Left lung (tissue), 10 donors: Measurements from ENCODE around the gene ACBD6. TPM values are rescaled to one million over a fixed set of nuclear protein-coding genes. Genes with fewer than 3 reads are reported as not detected.

Experiments used
- ATAC-seq: fragments of 200-7000 bp; cut with Tn5 transposase; one replicate; pipeline ENCODE4 v1.9.1; 2020; ENCODE audit warnings: moderate library complexity
- DNase-seq, 4 donors: peaks; one replicate each; pipeline ENCODE4 v3.0.0-alpha.2; 2013 to 2020
- H3K27ac ChIP-seq, 2 donors: fragments of 200-600 bp; sonication (generic) in 1 of 2; one replicate each; pipeline versions ENCODE4 v1.5.0 to v1.8.0; 2020 to 2021
- H3K27me3 ChIP-seq, 2 donors: fragments of 200-600 bp; sonication (generic) in 1 of 2; one replicate each; pipeline versions ENCODE4 v1.5.0 to v1.8.0; 2020 to 2021
- H3K36me3 ChIP-seq, 2 donors: fragments of 200-600 bp; sonication (generic) in 1 of 2; one replicate each; pipeline versions ENCODE4 v1.5.0 to v1.8.0; 2020 to 2021
- H3K4me1 ChIP-seq, 2 donors: fragments of 200-600 bp; one replicate each; pipeline ENCODE4 v1.8.0; 2021
- H3K4me3 ChIP-seq, 2 donors: fragments of 200-600 bp; sonication (generic) in 1 of 2; one replicate each; pipeline versions ENCODE4 v1.5.0 to v1.8.0; 2020 to 2021; ENCODE audit warnings: mild to moderate bottlenecking in 1 of 2
- H3K9me3 ChIP-seq, 2 donors: fragments of 200-600 bp; sonication (generic) in 1 of 2; one replicate each; pipeline versions ENCODE4 v1.5.0 to v1.8.0; 2020 to 2021
- intact Hi-C, 2 donors: fragments of 100-400 bp; cut with DNase I; formaldehyde crosslinking; loops; one replicate each; pipeline versions ENCODE4 v1.11.2 to v1.14.2; 2022
- polyA plus RNA-seq, 6 donors: library from polyadenylated mRNA; unstranded; fragments of 120-200 nt; gene quantifications; one replicate each; pipeline ENCODE4 v1.2.1, GENCODE V29; 2013; ENCODE audit not compliant: insufficient read length in 6 of 6
- total RNA-seq, 2 donors: library from RNA; stranded (reverse); fragmentation: NEBNext Ultra II Directional; extraction: Animal tissue kit (Norgen Biotek cat#: 25700); gene quantifications; one replicate each; pipeline ENCODE4 v1.2.1, GENCODE V29; 2021
- TF ChIP-seq, protein P1 (sequence below), 2 donors: fragments of 200-600 bp; sonication (generic) in 1 of 2; IDR thresholded peaks; one replicate each; pipeline versions ENCODE4 v1.5.0 to v1.8.0; 2021; ENCODE audit warnings: antibody characterized with exemption in 2 of 2
- donor health status: DM: no; HTN: yes; CAD: no.
- donor health status: DM: no; HTN: no; CAD: no.

ACBD6 gene
- total and polyA plus RNA-seq, 8 donors = 26.5 to 81.9 (median 78.9) TPM

DNA sequence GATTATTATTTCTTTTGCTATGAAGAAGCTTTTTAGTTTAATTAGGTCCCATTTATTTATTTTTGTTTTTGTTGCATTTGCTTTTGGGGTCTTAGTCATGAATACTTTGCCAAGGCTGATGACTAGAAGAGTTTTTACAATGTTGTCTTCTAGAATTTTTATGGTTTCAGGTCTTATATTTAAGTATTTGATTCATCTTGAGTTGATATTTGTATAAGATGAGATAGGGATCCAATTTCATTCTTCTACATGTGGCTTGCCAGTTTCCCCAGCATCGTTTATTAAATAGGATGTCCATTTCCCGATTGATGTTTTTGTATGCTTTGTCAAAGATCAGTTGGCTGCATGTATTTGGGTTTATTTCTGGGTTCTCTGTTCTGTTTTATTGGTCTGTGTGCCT lies 8.5 kb upstream of the ACBD6 start:
- H3K27ac ChIP-seq = no peak overlapping the region
- TF ChIP-seq, protein P1, sequence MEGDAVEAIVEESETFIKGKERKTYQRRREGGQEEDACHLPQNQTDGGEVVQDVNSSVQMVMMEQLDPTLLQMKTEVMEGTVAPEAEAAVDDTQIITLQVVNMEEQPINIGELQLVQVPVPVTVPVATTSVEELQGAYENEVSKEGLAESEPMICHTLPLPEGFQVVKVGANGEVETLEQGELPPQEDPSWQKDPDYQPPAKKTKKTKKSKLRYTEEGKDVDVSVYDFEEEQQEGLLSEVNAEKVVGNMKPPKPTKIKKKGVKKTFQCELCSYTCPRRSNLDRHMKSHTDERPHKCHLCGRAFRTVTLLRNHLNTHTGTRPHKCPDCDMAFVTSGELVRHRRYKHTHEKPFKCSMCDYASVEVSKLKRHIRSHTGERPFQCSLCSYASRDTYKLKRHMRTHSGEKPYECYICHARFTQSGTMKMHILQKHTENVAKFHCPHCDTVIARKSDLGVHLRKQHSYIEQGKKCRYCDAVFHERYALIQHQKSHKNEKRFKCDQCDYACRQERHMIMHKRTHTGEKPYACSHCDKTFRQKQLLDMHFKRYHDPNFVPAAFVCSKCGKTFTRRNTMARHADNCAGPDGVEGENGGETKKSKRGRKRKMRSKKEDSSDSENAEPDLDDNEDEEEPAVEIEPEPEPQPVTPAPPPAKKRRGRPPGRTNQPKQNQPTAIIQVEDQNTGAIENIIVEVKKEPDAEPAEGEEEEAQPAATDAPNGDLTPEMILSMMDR (IDR thresholded peaks at IDR 0.05) = no peak
- no peaks in the 10 kb centered on the region for H3K9me3 ChIP-seq
- no peak for DNase-seq
- no peak overlapping the region for H3K4me3 ChIP-seq
- H3K27me3 ChIP-seq = no peaks in the 10 kb centered on the region
- H3K36me3 ChIP-seq = no peaks in the 10 kb centered on the region
- intact Hi-C loops = loop anchor here in 1 of 2 donors (10.0 kb wide), 1 partner anchor 344 kb away; no protein-coding TSS in a partner anchor
- no peak for ATAC-seq
- peaks cover 0 to 4% of the 10 kb centered on the region in 2 donors for H3K4me1 ChIP-seq

DNA sequence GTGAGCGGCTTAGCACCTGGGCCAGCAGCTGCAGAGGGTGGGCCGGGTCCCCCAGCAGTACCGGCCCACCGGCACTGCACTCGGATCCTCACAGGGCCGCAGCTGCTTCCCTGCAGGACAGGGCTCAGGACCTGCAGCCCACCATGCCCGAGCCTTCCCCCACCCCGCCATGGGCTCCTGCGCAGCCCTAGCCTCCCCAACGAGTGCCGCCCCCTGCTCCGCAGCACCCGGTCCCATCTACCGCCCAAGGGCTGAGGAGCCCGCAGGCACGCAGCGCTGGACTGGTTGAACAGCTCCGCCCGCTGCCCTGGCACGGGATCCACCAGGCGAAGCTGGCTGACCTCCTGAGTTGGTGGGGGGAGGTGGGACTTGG lies 6.3 kb upstream of the ACBD6 start:
- peak in 1 of 4 donors; percentile 75 for DNase-seq
- TF ChIP-seq, protein P1 (IDR thresholded peaks at IDR 0.05) = no peak
- H3K27me3 ChIP-seq = no peaks in the 10 kb centered on the region
- H3K4me1 ChIP-seq = peaks cover 0 to under 1% of the 10 kb centered on the region in 2 donors
- no peak overlapping the region for H3K4me3 ChIP-seq
- intact Hi-C loops = no loop called here
- no peaks in the 10 kb centered on the region for H3K36me3 ChIP-seq
- ATAC-seq = no peak
- no peak overlapping the region for H3K27ac ChIP-seq
- no peaks in the 10 kb centered on the region for H3K9me3 ChIP-seq

DNA sequence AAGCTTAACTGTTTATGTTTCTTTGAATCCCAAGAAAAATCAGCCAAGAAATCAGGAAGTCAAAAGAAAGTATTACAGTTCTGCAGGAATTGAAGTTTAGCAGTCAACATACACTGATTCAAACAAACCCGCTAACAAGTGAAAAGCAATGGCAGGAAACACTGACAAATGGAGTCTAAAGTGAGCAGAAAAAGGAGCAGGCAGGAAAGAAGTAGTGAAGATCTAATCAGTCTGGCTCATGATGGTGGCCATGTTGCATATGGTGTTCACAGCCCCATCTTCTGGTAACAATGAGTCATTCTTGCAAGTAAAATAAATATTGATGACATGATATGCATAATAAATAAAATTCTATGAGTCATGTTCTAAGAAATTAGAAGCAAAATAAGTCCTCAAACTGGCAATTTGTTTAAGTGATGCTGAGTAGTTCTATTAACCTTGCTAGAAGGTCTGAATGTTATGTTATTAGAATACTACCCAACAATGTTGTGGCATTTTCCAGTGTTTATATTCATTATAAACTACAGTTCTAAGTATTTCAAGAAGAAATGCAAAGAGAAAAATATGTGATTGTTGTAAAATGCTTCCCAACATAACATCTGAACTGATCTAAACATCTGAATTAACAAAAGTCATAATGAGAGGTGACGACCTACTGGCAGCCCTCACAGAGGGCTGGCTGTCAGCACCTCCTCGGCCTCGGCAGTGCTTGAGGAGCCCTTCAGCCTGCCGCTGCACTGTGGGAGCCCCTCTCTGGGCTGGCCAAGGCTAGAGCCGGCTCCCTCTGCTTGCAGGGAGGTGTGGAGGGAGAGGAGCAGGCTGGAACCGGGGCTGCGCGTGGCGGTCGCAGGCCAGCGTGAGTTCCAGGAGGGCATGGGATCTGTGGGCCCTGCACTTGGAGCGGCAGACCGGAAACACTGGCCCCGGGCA lies 5.7 kb upstream of the ACBD6 start:
- Histone ChIP-seq H3K27me3 (no peaks in the 10 kb centered on the region), H3K36me3 (no peaks in the 10 kb centered on the region), H3K27ac (no peak overlapping the region), H3K4me1 (peaks cover 0 to 6% of the 10 kb centered on the region in 2 donors), H3K4me3 (no peak overlapping the region), H3K9me3 (no peaks in the 10 kb centered on the region)
- TF ChIP-seq, protein P1 (IDR thresholded peaks at IDR 0.05) = no peak
- ATAC-seq (no peak), DNase-seq (peak in 1 of 4 donors; percentile 73)
- intact Hi-C loops = no loop called here

DNA sequence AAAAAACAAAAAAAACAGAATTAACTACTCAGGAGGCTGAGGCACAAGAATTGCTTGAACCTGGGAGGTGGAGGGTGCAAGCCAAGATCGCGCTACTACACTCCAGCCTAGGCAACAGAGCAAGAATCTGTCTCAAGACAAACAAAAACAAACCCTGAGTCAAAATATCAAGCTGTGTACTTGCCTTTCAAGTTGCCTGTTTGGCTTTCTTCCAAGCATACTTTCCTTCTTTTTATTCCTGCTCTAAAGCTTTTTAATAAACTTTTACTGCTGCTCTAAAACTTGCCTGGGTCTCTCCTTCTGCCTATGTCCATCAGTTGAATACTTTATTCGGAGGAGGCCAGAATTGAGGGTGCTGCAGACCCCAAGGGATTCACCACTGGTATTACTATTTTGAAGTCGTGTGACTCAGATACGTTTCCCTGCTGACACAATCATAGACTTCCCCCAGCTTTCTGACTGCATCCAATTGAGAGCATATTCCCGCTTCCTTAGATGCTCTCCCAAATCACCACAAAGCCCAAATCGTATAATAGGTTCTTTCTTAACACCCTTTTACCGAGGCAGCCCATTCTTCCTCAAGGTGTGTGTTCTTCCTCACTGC lies 3.5 kb upstream of the ACBD6 start:
- Histone ChIP-seq H3K4me1 (peaks cover 7 to 18% of the 10 kb centered on the region in 2 donors), H3K9me3 (no peaks in the 10 kb centered on the region), H3K4me3 (no peak overlapping the region), H3K36me3 (no peaks in the 10 kb centered on the region), H3K27ac (no peak overlapping the region), H3K27me3 (no peaks in the 10 kb centered on the region)
- TF ChIP-seq, protein P1 (IDR thresholded peaks at IDR 0.05) = no peak
- ATAC-seq (no peak), DNase-seq (no peak)
- intact Hi-C loops = no loop called here

DNA sequence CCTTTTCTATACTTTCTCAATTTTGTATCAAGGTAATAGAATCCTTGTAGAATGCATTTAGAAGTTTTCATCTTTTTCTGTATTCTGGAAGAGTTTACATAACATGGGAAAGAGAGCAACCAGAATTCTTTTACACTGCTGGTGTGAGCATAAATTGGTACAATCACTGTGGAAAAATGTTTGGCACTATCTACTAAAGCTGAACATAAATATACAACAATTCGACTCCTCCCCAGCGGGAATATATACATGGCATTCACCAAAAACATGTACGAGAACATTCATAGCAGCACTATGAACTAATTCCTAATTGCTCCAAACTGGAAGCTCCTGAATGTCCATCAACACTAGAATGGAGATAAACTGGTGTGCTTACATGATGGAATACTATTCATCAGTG lies 1.8 kb upstream of the ACBD6 start:
- Histone ChIP-seq H3K27ac (no peak overlapping the region), H3K36me3 (no peaks in the 10 kb centered on the region), H3K4me1 (peaks cover 8 to 33% of the 10 kb centered on the region in 2 donors), H3K9me3 (no peaks in the 10 kb centered on the region), H3K27me3 (no peaks in the 10 kb centered on the region), H3K4me3 (no peak overlapping the region)
- no peak for DNase-seq
- TF ChIP-seq, protein P1 (IDR thresholded peaks at IDR 0.05) = no peak
- intact Hi-C loops = no loop called here
- no peak for ATAC-seq
